ENCODE data around the gene TMEM69.
"Not testable (repeated sequence)": the region's sequence is repeated elsewhere in the genome, so short reads cannot be mapped to it uniquely, and the experiment has no call there.

The TMEM69 gene, protein sequence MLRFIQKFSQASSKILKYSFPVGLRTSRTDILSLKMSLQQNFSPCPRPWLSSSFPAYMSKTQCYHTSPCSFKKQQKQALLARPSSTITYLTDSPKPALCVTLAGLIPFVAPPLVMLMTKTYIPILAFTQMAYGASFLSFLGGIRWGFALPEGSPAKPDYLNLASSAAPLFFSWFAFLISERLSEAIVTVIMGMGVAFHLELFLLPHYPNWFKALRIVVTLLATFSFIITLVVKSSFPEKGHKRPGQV

DNA sequence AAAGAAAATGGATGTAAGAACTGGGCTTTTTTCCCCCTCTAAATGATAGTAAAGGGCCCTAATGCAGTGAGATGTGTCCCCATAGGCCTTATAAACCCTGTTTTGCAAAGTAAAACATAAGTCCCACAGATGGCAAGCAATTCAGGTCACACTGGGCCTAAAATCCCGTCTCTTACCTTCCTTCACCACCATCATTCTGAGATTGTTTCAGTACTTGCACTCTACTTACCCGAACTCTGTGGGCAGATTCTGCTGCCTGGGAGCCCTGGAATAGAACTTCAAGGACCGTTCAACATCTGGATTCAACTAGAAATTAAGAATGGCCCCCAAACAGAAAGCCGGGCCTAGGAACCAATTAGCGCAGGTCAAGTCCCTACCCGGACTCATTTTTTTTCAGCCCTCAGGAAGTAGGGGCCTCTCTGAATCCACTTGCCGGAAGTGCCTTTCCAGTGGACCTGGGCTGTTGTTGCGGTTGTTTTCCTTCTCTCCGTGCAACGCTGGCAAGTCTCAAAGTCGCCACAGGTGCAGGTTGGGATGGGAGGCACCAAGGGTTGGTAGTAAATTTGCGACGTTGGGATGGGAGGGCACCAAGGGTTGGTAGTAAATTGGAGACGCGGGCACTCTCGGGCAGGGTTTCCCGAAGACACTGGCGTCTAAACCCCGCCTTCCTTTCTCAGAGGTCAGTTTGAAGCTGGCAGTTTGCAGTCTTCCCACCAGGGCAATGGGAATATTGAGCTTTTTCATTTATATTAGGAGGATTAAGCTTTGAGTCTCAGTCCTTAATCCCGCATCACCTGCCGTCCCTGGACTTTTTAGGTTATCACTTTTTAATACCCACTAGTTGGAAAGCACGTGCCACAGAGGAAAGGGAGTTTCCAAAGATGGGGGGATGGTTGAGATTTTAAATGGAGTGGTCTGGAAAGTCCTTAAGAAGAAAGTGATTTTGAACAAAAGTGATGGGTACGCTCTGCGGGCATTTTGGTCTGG is at the start of gene TMEM69:
Gene TMEM69 (plus strand): TSS at position 428 of the 987 bp plus-strand sequence. CDS start 2,888 bp downstream, outside the sequence.
- DNase-seq = peak; percentile 91

DNA sequence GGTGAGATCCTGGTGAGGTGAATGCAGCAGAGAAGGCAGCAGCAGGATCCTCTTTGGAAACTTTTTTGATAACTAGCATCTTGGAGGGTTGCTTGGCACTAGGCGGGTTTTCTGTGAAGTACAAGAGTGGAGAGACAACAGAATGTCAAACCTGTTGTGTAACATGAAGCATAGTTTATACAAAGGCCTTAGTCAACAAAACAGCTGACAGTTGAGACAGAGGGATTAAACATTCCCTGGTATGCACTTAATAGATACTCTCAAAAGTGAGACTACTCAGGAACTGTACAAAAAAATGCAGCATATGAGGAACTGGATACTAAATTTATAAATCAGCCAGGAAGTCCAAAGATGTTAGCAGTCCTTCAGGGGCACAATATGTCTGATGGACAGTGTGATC is 47.7 kb upstream of the TMEM69 start:
- no peak for DNase-seq

DNA sequence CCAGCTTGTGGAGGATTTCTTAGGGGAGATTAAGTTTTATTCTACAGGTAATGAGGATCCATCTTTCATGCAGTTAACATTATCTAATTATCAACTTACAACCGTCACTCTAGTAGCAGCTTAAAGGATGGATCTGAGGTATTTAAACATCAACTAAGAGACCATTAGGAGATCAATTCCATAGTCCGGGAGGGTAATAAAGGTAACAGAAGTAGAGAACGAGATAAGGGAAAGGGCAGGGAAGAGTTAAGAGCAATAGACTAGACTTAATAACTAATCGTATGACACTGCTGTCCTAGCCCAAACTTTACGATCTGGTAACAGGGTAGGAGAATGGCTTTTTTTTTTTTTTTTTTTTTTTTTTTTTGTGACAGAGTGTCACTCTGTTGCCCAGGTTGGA is 44.7 kb upstream of the TMEM69 start:
- no peak for DNase-seq

DNA sequence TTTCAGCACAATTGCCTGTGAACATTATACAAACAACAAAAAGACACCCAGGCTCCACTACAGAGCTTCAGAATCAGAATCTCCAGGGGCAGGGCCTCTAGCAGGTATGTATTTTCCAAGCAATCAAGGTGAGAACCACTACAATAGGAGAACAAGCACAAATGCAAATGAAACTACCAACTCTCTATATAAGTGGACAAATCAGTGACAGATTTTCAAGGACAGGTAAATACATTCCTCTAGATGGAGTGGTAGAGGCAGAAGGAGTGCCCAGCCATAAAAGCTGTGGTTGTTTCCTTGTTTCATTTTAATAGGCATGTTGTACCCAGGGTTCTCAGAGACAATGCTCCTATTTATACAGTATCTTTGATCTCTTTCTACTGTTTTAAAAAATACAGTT is 44.0 kb upstream of the TMEM69 start:
- DNase-seq = no peak

DNA sequence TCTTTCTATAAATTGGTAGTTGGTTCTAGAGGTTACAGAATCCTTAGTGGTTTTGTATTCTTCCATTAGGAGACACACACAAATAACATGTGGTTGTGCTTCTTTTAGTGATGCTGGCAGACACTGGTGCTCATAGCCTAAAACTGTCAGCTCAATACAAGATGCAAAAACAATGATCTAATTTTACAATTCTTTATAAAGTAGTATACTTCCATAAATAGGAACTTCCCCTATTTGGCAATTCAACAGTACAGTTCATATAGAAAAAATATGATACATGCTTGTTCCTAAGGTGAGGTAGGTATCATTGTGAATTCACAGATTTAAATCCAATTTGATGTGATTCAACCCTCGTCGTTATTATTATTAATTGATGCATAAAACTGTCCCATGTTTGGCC is 43.3 kb upstream of the TMEM69 start:
- no peak for DNase-seq

DNA sequence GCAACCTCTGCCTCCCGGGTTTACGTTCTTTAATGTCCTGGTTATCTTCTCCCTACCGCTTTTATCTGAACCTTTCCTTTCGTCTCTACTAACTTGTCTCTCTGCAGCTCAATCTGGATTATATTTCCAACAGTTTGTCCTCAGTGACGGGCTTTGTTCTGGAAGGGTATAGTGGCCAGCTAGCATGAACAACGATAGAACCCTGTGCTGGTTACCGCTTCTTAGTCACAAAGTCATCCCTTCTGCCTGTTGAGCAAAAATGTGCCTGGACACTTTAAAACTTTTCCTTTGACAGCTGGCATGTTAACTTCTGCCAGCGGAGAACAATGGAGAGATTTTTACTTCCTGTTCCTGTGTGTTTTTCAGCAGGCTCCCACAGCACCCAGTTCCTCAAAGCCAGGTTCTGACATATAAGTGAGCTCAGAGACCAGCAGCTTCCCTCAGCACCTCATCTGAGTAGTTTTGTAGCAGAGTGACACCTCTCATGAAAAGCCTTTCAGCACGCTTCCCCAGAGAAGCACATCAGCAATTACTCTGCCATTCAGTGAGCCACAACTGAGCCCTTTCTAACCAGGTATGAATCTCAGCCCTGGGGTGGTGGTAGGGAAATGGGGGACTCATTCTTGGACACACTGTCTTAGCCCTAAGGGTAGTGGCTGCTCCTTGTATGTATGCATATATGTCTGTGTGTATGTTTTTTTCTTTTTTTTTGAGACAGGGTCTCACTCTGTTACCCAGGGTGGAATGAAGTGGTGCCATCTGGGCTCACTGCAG is 40.5 kb upstream of the TMEM69 start:
- no peak for DNase-seq

DNA sequence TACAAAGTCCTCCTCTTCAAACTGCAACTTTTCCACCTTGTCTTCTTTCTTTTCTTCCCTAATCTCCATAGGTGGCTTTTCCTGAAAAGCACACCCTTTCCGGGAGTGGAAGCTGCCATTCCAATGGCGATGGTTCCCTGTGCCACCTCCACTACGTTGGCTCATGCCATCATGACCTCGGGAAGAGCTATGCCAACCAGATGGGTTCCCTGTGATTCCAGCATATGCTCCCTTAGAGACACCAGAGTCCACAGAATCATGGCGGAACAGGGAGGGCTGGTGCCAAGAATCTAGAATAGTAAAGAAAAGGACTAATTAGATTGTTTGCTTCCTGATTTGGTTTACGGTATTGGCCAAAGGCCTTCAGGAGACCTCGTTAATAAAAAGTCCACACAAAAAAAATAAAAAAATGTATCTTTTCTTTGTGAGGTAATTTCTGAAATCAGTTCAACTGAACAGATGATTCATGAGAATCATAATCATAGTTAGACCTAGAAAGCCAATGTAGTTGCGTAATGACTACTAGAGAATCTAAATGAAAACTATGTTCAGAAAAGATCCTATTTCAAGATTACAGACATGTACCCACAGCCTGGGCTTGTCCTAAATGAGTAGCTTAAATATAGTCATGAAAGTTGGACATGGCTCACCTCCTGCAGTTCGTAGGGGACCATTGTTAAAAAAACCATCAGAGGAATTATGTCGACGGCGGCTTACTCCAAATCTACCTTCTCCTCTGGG is 33.3 kb upstream of the TMEM69 start:
- no peak for DNase-seq

DNA sequence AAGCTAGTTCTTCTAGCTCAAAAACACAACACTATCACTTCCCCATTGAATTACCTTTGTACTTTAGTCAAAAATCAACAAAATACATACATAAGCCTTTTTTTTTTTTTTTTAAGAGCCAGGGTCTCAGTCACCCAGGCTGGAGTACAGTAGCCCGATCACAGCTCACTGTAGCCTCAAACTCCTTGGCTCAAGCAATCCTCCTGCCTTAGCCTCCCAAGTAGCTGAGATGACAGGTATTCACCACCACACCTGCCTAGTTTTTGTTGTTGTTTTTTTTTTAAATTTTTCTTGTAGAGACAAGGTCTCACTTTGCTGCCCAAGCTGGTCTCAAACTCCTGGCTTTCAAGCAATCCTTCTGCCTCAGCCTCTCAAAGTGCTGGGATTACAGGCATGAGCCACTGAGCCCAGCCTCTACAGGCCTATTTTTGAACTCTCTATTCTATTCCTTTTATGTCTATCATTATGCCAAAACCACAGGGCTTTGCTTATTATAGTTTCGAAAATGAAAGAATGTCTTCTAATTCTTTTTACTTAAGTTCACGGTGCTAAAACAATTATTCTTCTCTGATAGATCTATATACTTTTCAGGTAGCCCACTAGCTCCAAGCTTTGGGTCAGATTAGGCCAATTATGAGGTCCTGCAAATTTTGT is 31.3 kb upstream of the TMEM69 start:
- DNase-seq = no peak

DNA sequence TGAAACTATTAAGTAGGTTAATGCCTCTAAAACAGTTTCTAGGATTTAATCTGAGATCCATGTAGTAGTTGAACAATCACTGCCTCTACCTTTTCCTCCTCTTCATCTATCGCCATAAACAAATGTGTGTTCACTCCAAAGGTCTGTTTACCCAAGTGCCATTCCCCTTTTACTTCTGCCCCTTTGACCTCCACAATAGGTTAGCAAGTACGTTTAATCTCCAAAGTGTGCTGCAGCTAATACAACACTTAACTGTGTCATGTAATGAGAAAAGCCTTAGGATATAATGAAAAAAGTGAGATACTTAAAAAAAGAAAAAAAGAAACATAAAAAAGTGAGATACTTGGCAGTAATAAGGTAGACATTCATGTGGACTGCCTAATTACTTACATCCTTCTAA is 29.8 kb upstream of the TMEM69 start:
- DNase-seq = no peak

DNA sequence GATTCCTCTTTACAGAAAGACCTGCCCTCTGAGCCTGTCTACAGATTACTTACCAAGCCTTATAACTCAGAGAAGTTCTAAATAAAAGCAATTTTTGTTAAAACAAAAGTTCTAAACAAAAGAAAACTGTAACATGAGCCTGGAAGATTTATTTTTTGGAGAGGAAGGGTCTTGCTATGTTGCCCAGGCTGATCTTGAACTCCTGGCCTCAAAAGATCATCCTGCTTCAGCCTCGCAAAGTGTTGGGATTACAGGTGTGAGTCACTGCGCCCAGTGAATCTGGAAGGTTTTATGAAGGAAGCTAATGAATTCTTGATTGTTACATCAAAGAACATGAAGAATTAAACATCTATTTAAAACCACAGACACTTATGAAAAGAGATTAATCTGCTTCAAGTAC is 28.8 kb upstream of the TMEM69 start:
- DNase-seq = no peak

DNA sequence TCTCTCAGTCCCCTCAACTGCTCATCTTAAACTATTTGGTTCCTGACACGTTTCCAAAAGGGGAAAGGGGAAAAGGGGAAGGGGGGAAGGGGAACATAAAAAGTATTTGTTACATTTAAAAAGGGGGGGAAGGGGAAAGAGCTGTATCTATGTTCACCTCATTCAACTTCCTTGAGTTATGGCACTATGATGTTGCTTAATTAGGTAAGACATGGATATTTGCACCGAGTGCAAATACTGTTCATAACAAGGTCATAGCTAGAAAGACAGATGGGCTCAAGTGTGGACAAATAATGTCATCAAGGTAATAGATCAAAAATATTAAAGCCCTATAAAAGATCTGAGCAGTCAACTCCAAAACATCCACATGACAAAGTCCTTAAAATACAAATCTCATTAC is 27.6 kb upstream of the TMEM69 start:
- DNase-seq = no peak

DNA sequence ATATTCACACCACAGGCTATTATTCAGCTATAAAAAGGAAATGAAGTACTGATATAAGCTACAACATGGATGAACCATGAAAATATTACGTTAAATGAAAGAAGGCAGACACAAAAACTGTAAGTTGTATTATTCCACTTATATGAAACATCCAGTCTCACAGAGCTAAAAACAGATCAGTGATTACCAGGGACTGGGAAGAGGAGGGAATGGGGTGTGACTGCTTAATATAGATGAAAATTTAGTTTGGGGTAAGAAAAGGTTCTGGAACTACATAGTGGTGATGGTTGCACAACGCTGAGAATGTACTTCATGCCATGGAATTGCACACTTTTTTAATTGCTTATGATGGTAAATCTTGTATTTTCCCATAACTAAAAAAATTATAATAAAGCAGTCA is 21.1 kb upstream of the TMEM69 start:
- no peak for DNase-seq

DNA sequence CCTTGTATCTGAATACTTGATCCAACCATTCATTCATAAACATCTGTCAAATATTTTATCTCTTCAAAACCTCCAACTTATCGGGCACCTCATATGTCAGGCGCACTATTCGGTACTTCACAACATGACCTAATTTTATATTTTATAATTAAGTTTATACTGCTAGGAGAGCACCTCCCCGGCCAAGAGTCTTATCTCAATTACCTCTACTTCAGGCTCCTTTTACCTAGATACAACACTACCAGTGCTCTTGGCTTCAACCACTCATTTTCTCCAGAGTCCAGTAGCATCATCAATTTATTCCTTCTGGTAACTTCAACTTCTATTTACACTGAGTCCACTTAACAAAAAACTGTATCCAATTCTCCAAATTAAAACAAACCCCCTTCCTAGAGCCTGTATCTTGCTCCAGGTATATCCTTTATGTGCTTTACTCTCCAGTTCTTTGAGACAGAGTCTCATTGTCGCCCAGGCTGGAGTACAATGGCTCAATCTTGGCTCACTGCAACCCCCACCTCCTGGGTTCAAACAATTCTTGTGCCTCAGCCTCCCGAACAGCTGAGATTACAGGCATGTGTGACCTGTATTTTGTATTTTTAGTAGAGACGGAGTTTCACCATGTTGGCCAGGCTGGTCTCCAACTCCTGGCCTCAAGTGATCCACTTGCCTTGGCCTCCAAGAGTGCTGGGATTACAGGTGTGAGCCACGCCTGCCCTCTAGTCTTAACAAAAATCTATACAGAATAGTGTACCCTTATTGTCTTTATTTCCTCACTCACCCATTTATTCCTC is 20.5 kb upstream of the TMEM69 start:
- no peak for DNase-seq

DNA sequence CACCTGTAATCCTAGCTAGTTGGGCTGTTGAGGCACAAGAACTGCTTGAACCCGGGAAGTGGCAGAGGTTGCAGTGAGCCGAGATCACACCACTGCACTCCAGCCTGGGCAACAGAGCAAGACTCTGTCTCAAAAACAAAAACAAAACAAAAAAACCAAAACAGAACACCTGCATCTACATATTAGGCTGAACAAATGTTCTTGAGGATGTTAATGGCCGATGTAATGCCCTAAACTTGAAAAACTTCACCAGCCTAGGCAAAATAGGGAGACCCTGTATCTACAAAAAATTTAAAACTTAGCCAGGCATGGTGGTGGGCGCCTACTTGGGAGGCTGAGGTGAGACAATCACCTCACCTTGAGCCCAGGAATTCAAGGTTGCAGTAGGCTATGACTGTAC is 19.5 kb upstream of the TMEM69 start:
- no peak for DNase-seq

DNA sequence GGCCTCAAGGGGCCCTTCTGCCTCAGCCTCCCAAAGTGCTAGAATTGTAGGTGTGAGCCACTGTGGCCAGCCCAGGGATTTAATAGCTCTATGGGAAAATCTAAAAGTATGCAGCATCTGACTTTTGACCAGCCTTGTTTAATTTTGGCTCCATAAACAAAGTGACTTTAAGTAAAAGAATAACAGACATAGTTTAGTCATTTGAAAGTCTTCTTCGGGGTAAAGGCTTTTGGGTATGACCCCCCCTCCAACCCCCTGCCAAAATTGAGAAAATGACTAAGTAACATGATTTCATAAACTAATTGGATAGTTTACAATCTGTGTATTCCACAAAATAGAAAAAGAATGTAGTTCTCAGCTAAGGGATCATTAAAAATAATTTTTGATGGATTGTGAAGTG is 18.6 kb upstream of the TMEM69 start:
- DNase-seq = no peak

DNA sequence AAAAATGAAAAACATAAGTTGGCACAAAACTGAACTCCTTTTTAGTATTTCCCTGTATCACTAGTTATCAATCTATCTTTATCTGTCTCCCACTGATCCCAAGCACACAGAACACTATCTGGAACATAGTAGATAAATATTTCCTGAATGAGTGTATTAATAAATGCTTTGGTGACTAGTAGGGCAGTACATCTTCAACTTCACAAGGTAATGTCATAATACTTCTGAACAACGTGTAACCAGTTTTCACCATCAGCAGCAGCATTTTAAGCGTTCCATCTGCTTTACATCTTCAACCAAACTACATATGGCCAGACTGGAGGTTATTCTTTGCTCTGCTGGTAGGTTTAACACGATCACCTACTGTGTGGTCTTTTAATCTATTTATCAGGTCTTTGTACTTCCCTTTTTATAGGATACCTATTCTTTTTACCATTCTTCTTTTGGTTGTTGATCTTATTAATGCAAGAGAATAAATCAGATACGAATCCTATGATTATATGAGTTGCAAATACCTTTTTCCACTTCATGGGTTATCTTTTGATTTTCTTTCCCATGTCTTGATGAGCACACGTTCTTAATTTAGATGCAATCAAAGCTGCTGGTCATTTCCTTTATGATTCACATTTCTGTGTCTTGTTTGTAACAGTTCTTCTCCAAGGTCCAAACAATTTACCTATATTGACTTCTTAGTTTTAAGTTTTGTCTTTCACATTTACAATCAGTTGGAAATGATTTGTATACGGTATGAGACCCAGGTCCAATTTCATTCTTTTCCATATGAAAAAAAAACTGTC is 17.9 kb upstream of the TMEM69 start:
- no peak for DNase-seq

DNA sequence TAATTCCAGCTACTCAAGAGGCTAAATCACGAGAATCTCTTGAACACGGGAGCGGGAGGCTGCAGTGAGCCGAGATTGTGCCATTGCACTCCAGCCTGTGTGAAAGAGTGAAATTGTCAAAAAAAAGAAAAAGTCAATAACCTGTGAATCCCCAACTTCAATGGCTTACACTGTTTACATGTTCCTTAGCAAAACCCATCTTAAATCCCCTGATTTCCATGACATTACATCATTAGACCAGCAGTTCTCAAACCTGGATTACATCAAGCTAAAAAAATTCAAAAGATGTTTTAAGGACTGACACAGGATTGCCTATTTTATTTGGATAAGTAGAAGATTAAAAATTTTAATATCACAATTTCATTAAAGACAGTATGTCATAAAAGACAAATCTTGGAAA is 14.0 kb upstream of the TMEM69 start:
- DNase-seq = no peak

DNA sequence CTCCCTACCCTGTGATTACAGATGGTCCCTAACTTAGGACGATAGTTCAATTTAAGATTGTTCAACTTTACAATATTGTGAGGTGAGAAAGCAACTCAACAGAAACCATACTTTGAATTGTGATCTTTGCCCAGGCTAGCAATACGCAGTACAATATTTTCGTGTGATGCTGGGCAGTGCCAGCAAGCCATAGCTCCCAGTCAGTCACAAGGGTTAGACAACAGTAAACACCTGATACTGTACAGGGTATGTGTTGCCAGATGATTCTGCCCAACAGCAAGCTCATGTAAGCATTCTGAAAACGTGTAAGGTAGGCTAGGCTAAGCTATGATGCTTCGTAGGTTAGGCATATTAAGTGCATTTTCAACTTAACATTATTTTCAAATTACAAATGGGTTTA is 13.5 kb upstream of the TMEM69 start:
- no peak for DNase-seq

DNA sequence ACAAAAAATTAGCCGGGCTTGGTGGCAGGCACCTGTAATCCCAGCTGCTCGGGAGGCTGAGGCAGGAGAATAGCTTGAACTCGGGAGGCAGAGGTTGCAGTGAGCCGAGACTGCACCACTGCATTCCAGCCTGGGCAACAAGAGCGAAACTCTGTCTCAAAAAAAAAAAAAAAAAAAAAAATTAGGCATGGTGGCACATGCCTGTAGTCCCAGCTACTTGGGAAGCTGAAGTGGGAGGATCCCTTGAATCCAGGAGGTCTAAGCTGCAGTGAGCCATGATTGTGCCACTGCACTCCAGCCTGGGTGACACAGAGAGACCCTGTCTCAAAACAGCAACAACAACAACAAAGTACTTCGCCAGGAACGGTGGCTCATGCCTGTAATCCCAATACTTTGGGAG is 11.4 kb upstream of the TMEM69 start:
- DNase-seq = not testable (repeated sequence)

DNA sequence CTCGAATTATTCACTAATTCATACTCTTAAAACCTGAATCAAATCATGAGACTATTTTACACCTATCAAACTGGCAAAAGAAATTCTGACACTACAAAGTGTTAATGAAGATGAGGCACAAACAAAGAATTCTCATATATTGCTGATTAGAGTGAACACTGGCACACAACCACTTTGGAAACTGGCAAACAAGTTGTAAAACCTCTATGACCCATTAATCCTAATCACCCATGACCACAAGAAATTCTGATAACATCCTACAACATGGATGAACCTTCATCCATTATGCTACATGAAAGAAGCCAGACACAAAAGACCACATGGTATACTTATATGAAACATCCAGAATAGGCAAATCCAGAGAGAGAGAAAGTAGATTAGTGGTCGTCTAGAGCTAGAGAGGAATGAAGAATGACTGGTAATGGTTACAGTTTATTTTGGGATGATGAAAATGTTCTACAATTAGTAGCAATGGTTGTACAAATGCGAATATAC is 10.2 kb upstream of the TMEM69 start:
- no peak for DNase-seq
